ENCODE data around the gene CCDC187. TPM values are rescaled to one million over a fixed set of nuclear protein-coding genes. Genes with fewer than 3 reads are reported as not detected.
A peak's percentile ranks its signal among the peaks of the same experiment; 100 is the strongest.

Gene CCDC187
- total RNA-seq, 1 experiment from 2014 or later: not detected

DNA sequence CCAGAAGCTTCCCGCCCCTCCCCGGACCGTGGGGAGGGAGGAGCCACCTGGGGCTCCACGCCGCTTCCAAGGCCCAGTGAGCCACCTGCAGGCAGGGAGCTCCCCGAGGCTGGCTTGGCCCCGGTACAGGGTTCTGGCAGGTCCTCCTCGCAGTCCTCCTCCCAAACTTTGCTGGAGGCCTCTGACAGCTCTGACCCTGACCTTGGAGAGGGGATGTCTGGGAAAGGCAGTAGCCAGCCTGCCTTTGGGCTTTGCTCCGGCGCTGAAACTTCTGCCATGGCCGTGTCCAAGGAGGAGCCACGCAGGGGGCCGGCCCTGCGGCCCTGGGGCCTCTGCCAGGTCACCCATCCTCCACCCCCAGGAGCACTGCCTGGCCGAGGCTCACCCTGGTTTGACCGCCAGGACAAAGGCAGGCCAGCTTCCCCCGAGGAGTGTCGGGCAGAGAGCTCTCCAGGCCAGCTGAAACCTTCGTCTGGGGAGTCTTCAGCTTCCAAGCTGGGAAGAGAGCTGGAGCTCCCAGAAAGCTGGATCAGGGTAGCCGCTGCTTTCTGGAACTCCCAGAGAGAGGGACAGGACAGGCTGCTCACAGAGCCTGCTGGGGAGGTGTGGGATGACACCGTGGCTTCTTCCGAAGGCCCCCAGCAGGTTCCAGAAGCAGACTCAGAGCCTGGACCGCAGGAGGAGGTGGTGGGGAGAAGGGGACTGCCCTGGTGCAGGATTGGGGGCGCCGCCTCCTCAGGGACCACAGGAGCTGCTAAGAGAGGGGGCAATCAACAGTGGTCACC lies 49.3 kb downstream of the CCDC187 start:
- DNase-seq (ENCODE audit: low read depth): no peak

DNA sequence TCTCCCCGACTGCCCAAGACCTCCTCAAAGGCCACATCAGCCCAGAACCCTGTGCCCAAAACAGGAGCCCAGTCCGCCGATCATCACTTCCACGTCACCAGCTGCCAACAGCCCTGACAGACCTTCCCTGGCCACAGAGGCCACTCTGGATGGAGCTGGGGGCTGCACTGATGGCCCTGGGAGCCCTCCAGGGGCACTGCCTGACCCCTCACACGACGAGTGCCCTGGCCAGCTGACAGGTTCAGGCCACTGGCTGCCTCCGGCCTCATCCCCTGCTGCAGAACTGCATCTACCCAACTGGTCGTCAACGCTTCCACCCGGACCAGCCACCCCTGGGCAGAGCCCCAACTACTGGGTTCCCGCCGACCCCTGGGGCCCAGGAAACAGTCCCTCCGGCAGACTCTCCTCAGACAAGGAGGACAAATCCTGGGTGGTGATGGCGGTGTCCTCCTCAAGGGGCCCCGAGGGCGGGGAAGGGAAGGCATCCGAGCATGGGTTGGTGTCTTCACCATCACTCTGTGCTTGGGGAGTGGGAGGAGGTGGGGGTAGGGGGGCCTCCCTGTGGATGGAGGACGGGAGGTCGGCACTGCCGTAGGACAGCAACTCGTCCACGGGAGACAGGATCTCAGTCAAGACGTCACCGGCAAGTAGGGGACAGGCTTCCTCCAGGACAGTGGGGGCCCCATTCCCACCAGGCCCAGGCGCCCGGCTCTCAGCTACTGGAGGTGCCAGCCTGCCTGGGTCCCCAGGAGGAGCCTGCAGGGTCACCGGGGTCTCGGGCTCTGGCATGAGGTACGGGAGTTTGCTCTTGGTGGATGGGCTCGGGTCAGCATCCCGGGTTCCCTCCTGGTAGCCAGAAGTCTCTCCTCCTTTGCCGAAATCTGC lies 50.4 kb downstream of the CCDC187 start:
- no peak for DNase-seq (ENCODE audit: low read depth)

DNA sequence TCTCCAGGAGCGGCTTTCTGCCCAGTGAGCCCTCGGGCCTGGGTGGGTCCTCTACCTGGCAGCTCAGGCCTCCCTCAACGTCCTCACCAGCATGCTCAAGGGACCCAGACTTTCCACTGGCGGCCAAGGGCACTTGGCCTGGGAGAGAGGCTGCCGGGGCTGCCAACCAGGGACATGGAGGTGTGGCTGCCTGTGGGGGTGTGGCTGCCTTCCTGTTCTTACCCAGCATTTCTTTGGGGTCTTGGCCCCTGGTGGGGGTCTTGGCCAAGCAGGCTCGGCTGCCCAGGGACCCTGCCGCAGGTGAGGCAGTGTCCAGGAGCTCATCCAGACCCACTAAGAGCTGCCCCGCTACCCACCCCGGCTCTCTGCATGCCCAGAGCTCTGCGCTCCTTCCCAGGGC lies 51.0 kb downstream of the CCDC187 start:
- no peak for DNase-seq (ENCODE audit: low read depth)

DNA sequence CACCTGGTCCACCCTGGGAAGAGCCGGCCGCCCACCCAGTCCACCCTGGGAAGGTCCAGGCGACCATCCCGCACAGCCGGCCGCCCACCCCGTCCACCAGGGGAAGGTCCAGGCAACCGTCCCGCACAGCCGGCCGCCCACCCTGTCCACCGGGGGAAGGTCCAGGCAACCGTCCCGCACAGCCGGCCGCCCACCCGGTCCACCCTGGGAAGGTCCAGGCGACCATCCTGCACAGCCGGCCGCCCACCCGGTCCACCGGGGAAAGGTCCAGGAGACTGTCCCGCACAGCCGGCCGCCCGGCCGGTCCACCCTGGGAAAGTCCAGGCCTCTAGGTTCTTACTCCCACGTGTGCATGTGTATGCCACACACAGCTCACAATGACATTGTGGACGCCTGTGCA lies 51.6 kb downstream of the CCDC187 start:
- no peak for DNase-seq (ENCODE audit: low read depth)

DNA sequence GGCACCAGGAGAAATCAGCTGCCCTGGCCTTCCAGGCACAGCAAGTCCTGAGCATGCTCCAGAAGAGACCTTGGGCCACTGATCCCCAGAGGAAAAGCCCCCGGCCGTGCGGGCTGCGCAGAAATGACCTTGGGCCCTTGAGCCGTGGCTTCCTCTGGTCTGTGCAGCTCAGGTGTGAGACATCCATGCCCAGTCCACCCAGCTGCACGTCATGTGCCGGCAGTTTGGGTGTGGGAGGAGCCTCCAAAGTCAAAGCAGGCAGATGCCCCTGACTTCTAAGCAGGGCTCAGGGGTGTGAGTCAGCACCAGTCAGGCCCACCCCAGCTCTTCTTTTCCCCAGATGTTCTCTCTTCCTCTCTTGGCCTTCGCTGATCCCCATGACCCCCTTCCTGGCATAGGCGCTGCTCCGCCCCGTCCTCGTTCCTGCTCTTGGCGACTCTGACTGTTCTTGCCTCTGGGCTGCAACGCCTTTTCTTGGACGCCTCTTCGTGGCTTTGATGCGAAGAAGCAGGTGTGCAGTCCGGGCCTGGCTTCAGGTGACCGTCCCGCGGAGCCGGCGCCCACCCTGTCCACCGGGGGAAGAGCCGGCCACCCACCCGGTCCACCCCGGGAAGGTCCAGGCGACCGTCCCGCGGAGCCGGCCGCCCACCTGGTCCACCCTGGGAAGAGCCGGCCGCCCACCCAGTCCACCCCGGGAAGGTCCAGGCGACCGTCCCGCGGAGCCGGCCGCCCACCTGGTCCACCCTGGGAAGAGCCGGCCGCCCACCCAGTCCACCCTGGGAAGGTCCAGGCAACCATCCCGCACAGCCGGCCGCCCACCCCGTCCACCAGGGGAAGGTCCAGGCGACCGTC lies 52.4 kb downstream of the CCDC187 start:
- DNase-seq (ENCODE audit: low read depth): no peak

DNA sequence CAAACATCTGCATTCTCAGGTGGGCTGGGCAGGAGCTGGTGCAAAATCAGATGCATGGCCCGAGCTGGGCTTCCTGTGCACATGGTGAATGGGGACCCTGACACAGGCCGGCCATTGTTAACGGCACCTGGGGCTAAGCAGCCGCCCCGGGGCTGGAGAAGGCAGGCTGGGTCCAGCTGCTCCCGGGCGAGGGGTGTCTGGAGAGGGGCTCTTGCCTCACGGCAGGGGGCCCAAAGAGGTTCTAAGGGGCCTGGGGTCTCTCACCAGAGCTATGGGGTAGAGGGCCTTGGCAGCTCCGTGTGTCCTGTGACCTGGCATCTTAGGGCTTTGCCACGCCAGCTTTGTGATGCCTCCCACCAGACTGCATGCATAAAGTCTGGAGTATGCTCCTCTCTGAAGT lies 53.2 kb downstream of the CCDC187 start:
- no peak for DNase-seq (ENCODE audit: low read depth)

DNA sequence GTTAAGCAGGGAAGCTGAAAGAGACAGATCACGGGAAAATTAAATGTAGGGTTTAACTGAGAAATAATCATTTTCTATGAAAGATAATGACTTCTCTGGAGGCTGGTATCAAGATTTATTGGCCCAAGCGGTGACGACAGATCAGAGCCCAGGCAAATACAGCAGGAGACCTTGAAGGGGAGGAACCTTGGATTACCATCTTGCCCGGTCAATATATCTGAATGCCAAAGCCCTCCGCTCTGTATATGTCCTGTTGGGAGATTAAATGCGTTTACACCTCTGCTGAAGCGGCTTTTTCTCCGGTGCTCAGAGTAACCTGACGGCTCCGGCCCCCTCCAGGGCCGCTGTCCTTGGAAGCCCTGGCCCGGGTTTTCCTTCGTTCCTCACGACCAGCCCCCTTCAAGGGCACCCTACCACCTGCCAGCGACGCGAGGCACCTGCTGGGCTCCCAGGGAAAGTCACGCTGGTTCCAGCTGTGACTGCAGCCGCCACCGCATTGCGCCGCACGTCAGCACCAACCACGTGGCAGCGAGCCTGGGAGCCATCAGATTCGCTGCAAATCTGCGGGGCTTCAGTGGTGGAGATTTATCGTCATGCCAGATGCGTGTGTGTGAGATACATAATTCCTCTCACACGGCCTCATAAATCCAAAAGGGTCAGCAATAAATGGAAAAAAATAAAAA lies 53.9 kb downstream of the CCDC187 start:
- no peak for DNase-seq (ENCODE audit: low read depth)

DNA sequence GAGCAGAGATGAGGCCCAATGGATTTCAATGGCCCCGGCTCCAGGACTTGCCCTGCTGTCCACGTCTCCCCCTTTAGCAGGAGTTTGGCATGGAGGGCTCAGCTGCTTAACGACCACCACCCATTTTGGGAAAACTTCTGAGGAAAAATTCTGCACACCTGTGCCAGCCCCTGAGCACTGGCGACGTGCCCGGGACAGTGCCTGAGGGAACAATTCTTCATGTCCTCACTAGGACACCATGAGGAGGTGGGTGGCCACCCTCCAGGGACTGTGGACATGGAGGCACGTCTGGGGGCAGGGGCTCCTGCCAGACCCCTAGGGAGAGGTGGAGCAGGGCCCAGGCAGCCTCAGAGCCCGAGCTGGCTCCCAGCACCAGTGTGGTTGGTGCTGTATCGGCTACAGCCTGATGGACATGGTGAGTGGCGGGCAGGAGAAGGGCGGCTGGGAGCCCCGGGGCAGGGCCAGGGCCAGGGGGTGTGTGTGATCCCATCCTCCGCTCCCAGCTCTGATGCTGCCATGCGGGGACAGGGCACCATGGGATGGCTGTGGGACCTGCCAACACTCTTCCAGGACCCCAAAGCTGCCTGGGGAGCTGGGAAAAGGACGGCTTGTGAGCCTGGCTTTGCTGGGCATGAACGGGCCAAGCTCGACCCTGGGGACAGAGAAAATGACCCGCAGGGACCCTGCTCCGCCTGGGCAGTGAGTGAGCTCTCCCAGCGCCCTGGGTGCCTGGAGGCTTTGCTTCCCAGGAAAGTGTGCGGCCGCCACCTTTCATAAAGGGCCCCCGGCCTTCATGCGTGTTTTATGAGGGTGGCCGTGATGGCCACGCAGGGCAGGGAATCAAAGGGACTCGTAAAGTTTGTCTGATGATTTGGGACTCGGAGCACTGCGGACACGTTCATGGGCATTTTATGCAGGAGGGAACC lies 54.7 kb downstream of the CCDC187 start:
- DNase-seq (ENCODE audit: low read depth): no peak

DNA sequence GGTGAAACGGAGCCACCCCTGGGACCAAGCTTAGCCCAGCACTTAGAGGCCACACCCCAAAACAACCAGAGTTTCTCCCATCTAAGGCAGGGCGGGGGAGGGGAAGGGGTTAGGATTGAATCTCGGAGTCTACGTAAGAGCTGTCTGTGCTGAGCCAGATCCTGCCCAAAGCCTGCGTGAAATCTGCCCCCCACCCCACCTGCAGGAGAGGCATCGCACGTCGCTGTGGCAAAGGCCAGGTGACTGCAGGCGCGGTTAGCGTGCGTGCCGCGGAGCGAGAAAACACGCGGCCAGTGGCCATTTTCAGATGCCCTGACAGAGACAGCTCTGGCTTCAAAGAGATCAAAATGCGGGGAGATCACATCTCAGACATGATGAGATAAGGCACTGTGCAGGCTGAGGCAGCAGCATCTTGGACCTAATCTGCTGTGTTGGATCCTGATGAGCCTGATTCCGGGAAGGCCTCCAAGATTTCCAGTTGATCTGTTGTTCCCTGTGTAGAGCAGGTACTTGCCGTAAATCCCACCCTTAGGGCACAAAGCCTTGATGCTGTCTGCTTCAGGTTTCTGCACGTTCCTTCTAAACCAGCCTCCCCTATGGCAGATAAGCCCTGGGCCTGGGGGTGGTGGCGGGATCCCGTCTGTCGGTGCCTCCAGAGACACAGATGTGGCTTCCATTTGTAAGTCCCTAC lies 55.8 kb downstream of the CCDC187 start:
- no peak for DNase-seq (ENCODE audit: low read depth)

DNA sequence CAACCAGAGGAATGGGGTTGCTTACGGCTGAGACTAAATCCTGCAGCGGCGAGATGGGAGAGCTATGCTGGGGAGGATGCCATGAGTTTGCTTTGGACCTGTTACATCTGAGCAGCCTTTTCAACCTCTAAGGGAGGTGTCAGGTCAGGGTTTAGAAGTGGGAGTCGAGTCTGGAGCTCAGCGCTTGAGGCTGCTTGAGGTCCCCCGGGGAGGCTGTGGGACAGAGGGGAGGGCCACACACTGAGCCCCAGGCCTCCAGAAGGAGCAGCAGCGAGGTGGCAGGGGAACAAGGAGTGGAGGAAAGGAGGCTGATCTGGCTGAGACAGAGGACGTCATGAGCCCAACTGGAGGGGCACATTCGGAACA lies 56.4 kb downstream of the CCDC187 start:
- DNase-seq (ENCODE audit: low read depth): no peak

DNA sequence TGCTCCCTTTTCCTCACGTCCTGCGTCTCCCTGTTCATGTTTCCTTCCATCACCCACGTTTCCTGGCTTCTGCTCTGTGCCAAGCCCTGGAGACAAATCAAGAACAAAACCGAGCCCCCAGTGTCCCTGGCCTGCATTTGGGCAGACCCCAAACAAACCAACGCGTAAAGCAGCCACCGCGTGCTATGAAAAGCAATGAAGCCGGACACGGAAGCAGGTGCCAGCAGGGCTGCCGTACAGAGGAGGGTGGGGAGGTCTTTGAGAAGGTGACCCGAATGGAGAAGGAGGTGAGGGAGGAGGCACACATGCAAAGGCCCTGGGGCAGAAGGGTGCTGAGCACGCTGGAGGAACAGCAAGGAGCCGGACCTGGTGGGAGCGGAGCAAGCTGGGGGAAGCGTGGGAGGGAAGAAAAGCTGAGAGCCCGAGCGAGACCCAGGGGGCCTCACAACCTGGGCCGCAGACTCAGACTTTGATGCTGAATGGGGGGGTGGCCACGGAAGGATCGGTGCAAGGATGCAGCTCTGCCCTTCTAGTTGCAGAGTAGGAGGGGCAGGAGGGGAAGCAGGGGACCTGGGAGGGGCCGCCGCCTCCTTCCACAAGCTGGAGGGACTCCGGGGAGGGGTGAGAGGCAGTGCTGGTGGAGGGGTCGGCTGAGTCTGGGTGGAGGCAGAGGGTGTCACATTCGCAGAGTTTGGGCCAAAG lies 56.9 kb downstream of the CCDC187 start:
- no peak for DNase-seq (ENCODE audit: low read depth)

DNA sequence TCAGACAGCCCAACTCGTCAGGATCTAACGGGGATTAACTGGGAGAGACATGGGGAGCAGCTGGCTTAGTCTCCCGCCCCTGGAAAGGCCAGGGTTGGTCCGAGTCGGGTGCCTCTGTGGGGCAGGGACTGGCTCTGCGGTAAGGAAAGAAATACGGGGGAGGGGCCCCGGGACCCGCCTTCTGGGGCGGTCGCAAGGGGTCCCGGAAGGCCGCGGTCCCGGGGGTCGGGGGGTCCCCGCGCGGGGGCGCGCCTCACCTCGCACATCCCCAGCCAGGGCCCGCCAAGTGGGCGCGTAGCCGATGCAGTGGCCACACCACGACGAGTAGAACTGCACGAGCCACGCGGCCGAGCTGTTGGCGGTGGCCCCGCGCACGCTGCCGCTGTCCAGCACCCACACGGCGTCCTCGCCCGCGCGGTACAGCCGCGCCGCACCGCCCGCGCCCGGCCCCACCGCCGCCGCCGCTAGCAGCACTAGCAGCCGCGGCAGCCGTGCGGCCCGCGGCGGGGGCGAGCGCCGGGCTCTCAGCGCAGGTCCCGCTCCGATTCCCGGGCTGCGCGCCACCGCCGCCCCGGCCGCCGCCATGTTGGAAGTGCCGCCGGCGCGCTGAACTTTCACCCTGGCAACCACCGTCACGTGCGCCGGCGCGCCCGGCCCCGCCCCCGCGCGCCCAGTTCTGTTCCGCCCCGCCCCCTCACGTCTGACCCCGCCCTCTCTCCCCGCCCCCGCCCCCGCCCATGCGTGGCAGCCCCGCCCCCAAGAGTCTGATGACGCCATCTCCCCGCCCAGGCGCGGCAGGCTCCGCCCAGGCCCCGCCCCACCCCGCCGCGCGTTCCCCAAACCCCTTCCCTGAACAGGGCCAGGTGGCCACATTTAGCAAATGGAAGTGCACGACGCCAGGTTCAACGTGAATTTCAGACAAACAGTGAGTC lies 58.4 kb downstream of the CCDC187 start, which contains the start of gene QSOX2:
TSS of gene QSOX2 (minus strand) at position 594 of the 932 bp plus-strand sequence. CDS start at position 585, 9 bp downstream.
- peak; percentile 65 for DNase-seq (ENCODE audit: low read depth)

DNA sequence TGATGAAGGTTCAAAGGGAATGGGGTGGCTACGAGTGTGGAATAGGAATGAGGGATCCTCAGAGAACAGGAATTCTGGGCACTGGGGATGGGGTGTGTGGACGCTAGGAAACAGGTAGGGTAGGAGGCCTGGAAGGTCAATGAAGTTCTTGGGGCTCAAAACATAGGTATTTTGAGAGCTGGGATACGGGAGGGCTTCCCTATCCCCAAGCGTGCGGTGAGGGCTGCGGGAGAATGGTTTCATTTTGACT lies 59.0 kb downstream of the CCDC187 start:
- no peak for DNase-seq (ENCODE audit: low read depth)

DNA sequence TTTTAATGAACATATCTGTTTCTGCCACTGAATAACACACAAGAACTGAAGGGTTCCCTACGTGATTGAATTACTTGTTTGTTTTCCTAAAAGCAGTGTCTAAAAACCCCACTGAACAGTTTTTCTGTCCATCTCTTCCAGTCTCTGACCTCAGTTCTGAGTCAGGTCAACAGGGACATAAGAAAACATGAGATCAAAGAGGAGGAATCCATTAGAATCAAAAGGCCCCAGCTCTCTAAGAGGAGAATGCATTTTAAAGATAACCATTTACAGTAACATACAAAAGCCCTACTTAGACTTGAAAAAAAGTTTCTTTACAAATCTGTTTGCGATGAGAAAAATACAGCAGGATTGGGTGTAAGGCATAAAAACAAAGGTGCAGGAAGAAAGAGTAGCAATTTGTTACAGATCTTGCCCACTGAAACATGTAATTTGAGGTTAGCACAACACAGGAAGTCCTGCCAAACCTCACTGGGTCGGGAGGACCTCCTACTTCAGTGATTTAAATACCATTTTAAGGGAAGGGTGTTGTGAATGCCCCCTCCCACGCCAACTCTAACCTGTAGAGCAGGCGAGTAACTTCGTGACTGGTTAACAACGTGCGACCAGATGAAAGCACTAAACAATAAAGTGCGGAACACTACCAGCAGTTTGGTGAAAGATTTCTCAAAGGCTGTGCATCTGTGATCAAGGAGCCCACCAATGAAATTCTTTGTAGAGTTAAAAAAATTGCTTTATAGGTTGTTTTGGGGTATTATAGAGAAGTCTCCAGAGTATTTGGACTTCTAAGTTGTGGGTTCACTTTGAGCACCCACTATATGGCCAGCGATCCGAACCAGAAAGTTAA lies 59.5 kb downstream of the CCDC187 start:
- no peak for DNase-seq (ENCODE audit: low read depth)

DNA sequence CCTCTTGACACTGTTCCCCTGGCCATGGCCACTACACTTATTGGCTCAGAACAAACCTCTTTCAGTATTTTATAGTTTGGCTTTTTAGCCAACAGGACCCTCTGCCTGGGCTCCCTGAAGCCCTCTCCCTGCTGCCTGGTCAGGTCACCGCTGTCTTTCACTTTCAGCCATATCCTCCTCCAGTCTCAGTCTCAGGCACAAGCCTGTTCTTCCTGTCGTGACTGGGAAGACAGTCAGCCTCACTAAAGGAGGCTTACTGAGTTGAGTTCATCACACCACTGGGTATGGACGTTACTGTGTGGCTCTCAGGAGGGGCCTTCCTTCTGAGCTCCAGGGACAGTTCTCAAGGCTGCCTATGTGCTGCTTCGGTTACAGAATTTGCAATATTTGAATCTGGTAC lies 60.3 kb downstream of the CCDC187 start:
- DNase-seq (ENCODE audit: low read depth): no peak

DNA sequence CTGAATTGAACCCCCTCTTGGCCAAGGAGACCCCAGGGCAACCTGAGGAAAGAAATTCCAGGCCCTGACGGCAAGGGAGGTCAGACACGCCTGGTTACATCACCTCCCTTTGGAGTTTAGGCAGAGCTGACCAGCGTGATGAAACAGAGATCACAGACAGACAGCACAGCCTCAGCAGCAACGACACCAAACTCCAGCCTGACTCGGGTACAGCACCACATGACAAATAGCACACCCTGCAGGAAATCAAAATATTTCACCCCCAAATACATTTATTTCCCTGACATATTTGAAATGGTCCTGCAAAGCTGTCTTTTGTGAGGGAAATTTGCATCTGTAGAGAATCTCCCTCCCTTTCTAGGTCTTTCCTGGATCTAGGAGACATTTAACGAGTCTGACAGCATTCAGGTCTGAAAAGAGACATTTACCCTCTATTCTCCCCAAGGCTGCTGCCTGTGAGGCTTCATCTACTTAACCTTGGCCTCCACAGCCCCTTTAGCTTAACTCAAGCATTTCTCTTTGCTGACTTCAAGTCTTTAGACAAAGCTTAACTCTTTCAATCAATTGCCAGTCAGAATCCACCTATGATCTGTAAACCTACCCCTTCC lies 60.9 kb downstream of the CCDC187 start:
- DNase-seq (ENCODE audit: low read depth): no peak

DNA sequence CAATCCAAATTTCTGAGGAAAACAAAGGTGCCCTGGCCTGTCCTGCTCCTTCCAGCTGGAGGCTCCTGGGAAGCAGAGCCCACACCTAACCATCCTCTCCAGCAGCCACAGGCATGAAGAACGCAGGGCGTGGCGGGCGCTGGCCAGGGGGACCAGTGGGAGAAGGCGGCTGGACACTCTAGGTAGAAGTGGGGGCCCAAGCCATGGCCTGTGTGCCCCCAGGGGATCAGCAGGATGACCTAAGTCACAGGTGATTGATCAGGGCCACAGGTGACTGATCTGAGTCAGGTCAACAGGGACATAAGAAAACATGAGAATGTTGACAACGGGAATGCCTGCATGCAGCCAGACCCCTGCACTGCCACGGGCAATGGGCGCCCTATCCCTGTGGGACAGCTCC lies 61.6 kb downstream of the CCDC187 start:
- no peak for DNase-seq (ENCODE audit: low read depth)

Measured in LHCN-M2 (cell line).